IPS-NIHi7 (cell line): ENCODE data around the gene HOXB8.

ENCODE experiments used
- DNase-seq: peaks from one replicate; pipeline ENCODE4 v3.0.0; 2012; ENCODE audit warnings: mixed read lengths; ENCODE audit errors: extremely low spot score

Gene HOXB8

GRCh38 chr17:48583708-48584222, 31.3 kb downstream of the HOXB8 start:
- DNase-seq, result no peak

GRCh38 chr17:48582750-48583069, 32.4 kb downstream of the HOXB8 start:
- DNase-seq, result no peak

- no peak for DNase-seq
Measured at GRCh38 chr17:48579760-48580554, 35.1 kb downstream of the HOXB8 start.

- DNase-seq, result no peak
Measured at GRCh38 chr17:48579471-48579759, 35.7 kb downstream of the HOXB8 start.

GRCh38 chr17:48578616-48579470, 36.2 kb downstream of the HOXB8 start:
- DNase-seq, result no peak

GRCh38 chr17:48577946-48578615, 37.0 kb downstream of the HOXB8 start, which contains the start of gene HOXB4:
HOXB4 (minus strand) TSS chr17:48578350; CDS start chr17:48578319, 31 bp downstream.
- DNase-seq, result peak; percentile 66

- no peak for DNase-seq
Measured at GRCh38 chr17:48577330-48577945, 37.7 kb downstream of the HOXB8 start.

GRCh38 chr17:48576479-48577309, 38.4 kb downstream of the HOXB8 start:
- DNase-seq, result no peak

GRCh38 chr17:48575673-48576478, 39.2 kb downstream of the HOXB8 start:
- no peak for DNase-seq

- DNase-seq, result no peak
Measured at GRCh38 chr17:48575066-48575582, 40.0 kb downstream of the HOXB8 start.

GRCh38 chr17:48574505-48575065, 40.5 kb downstream of the HOXB8 start:
- no peak for DNase-seq

GRCh38 chr17:48571826-48572417, 43.2 kb downstream of the HOXB8 start:
- no peak for DNase-seq

- no peak for DNase-seq
Measured at GRCh38 chr17:48571024-48571818, 43.9 kb downstream of the HOXB8 start.

- DNase-seq, result no peak
Measured at GRCh38 chr17:48570325-48571023, 44.6 kb downstream of the HOXB8 start.

- no peak for DNase-seq
Measured at GRCh38 chr17:48569674-48570324, 45.3 kb downstream of the HOXB8 start.

GRCh38 chr17:48569240-48569582, 45.9 kb downstream of the HOXB8 start:
- DNase-seq, result no peak

GRCh38 chr17:48568499-48569239, 46.4 kb downstream of the HOXB8 start:
- DNase-seq, result no peak
